HCT116 (cell line): ENCODE data around the gene IPO5. TPM values are rescaled to one million over a fixed set of nuclear protein-coding genes. Genes with fewer than 3 reads are reported as not detected.

Experiments
- ATAC-seq: fragments of 200-7000 bp; cut with Tn5 transposase; 2 replicates; pipeline ENCODE4 v1.9.1; 2020; ENCODE audit warnings: mild to moderate bottlenecking, moderate library complexity
- BruUV-seq: library from RNA; stranded (reverse); fragments of 400-500 nt; replicated peaks from 2 replicates; lab custom pipeline; 2021; lab: Mats Ljungman, UMichigan
- CTCF ChIA-PET: fragments of 300-600 bp; sonication (Branson Sonifier 250); formaldehyde crosslinking; loops from one replicate; lab custom pipeline; 2021; ENCODE audit warnings: antibody characterized with exemption; lab: Charles Lee
- POLR2A ChIA-PET: fragments of 300-600, 350-600 bp; sonication (Branson Sonifier 250); formaldehyde crosslinking; loops from one replicate; lab custom pipeline; 2021; ENCODE audit warnings: antibody characterized with exemption; lab: Charles Lee
- RAD21 ChIA-PET, 2 experiments: fragments of 300-600 bp; sonication (Branson Sonifier 250); formaldehyde crosslinking; loops; one replicate each; lab custom pipeline; 2023; ENCODE audit warnings: low total read pairs in 2 of 2; ENCODE audit not compliant: uncharacterized antibody in 2 of 2, unreplicated experiment in 2 of 2, low non-redundant PET in 1 of 2; lab: Charles Lee
- DNase-seq: peaks from one replicate; pipeline ENCODE4 v3.0.0-alpha.2; 2010; ENCODE audit warnings: low read depth, low spot score
- H2AFZ ChIP-seq: fragments of 200-600 bp; shearing (Covaris generic), sonication (generic); 2 replicates; pipeline ENCODE4 v1.6.1; 2017; ENCODE audit warnings: low read depth, mixed run types, mixed read lengths, antibody characterized with exemption, low read length; ENCODE audit not compliant: poor library complexity, severe bottlenecking
- H3K27ac ChIP-seq: 2 replicates; pipeline ENCODE4 v1.5.1; 2012; ENCODE audit warnings: low read depth, low read length
- H3K27me3 ChIP-seq: fragments of 200-600 bp; sonication (generic); 2 replicates; pipeline ENCODE4 v1.6.1; 2016; ENCODE audit warnings: mixed run types, low read length, mixed read lengths; ENCODE audit not compliant: insufficient read depth
- H3K36me3 ChIP-seq, 2 experiments: fragments of 200-500 bp in 1 of 2; fragments of 200-600 bp in 1 of 2; sonication (Bioruptor generic) in 1 of 2; sonication (generic) in 1 of 2; 2 replicates each; pipeline versions ENCODE4 v1.5.1 to v1.6.1; 2014 to 2016; ENCODE audit warnings: low read length in 2 of 2, inconsistent platforms in 1 of 2, mixed read lengths in 1 of 2, mixed run types in 1 of 2; ENCODE audit not compliant: insufficient read depth in 2 of 2, control insufficient read depth in 1 of 2
- H3K4me1 ChIP-seq, 2 experiments: fragments of 200-600 bp in 1 of 2; sonication (generic) in 1 of 2; 2 replicates each; pipeline versions ENCODE4 v1.5.1 to v1.6.1; 2012 to 2017; ENCODE audit warnings: low read length in 2 of 2, inconsistent platforms in 1 of 2, mild to moderate bottlenecking in 1 of 2, mixed read lengths in 1 of 2, mixed run types in 1 of 2, moderate library complexity in 1 of 2; ENCODE audit not compliant: insufficient read depth in 2 of 2, control insufficient read depth in 1 of 2
- H3K4me2 ChIP-seq: fragments of 200-600 bp; sonication (generic); 2 replicates; pipeline ENCODE4 v1.6.1; 2017; ENCODE audit warnings: mixed run types, low read length, mixed read lengths
- H3K4me3 ChIP-seq, 2 experiments: fragments of 200-600 bp in 1 of 2; sonication (generic) in 1 of 2; replicated peaks in 1 of 2; 2 replicates each; pipeline ENCODE4 v1.5.1; 2011 to 2016; ENCODE audit warnings: low read length in 2 of 2, control low read depth in 1 of 2, low read depth in 1 of 2, mild to moderate bottlenecking in 1 of 2, mixed read lengths in 1 of 2, mixed run types in 1 of 2
- H3K79me2 ChIP-seq: fragments of 200-600 bp; sonication (generic); 2 replicates; pipeline ENCODE4 v1.6.1; 2017; ENCODE audit warnings: mild to moderate bottlenecking, mixed run types, low read length, moderate library complexity, mixed read lengths; ENCODE audit not compliant: insufficient read depth
- H3K9ac ChIP-seq: fragments of 200-600 bp; sonication (generic); 2 replicates; pipeline ENCODE4 v1.6.1; 2016; ENCODE audit warnings: low read length, mixed read lengths
- H3K9me2 ChIP-seq: fragments of 200-600 bp; sonication (generic), shearing (Covaris generic); 2 replicates; pipeline ENCODE4 v1.6.1; 2017; ENCODE audit warnings: mixed run types, mild to moderate bottlenecking, moderate library complexity; ENCODE audit not compliant: insufficient read depth
- H3K9me3 ChIP-seq, 2 experiments: fragments of 200-500 bp in 1 of 2; fragments of 200-600 bp in 1 of 2; sonication (Bioruptor generic) in 1 of 2; sonication (generic) in 1 of 2; 2 replicates each; pipeline ENCODE4 v1.6.1; 2014 to 2017; ENCODE audit warnings: low read length in 2 of 2, mixed read lengths in 2 of 2, inconsistent platforms in 1 of 2, low read depth in 1 of 2, mild to moderate bottlenecking in 1 of 2, mixed run types in 1 of 2, moderate library complexity in 1 of 2; ENCODE audit not compliant: control insufficient read depth in 1 of 2, insufficient read depth in 1 of 2
- H4K20me1 ChIP-seq: fragments of 200-600 bp; sonication (generic), shearing (Covaris generic); 2 replicates; pipeline ENCODE4 v1.6.1; 2017; ENCODE audit warnings: mixed run types, mild to moderate bottlenecking, moderate library complexity; ENCODE audit not compliant: insufficient read depth
- CBX3 ChIP-seq: IDR thresholded peaks from 2 replicates; pipeline ENCODE4 v1.6.1; 2012; ENCODE audit warnings: low read depth
- CEBPB ChIP-seq: IDR thresholded peaks from 2 replicates; pipeline ENCODE4 v1.6.1; 2012; ENCODE audit warnings: low read depth
- EGR1 ChIP-seq: IDR thresholded peaks from 2 replicates; pipeline ENCODE4 v1.6.1; 2012; ENCODE audit warnings: low read depth
- ELF1 ChIP-seq: IDR thresholded peaks from 2 replicates; pipeline ENCODE4 v1.6.1; 2012; ENCODE audit warnings: low read depth, borderline replicate concordance
- EZH2phosphoT487 ChIP-seq: fragments of 200-600 bp; IDR thresholded peaks from 2 replicates; pipeline ENCODE4 v1.6.1; 2018; ENCODE audit warnings: antibody characterized with exemption, borderline replicate concordance
- FOSL1 ChIP-seq: IDR thresholded peaks from 2 replicates; pipeline ENCODE4 v1.6.1; 2012; ENCODE audit warnings: low read depth
- MAX ChIP-seq: IDR thresholded peaks from 2 replicates; pipeline ENCODE4 v1.6.1; 2012
- POLR2A ChIP-seq: IDR thresholded peaks from 2 replicates; pipeline ENCODE4 v1.7.0; 2011; ENCODE audit warnings: borderline replicate concordance; ENCODE audit not compliant: insufficient read depth, insufficient read length; ENCODE audit errors: extremely low read depth
- POLR2AphosphoS5 ChIP-seq: IDR thresholded peaks from 2 replicates; pipeline ENCODE4 v1.6.1; 2011; ENCODE audit warnings: mild to moderate bottlenecking, low read depth, low read length, moderate library complexity
- SIN3A ChIP-seq: IDR thresholded peaks from 2 replicates; pipeline ENCODE4 v1.6.1; 2012; ENCODE audit warnings: low read depth
- SP1 ChIP-seq: IDR thresholded peaks from 2 replicates; pipeline ENCODE4 v1.6.1; 2012; ENCODE audit warnings: low read depth
- TCF7L2 ChIP-seq: IDR thresholded peaks from 2 replicates; pipeline ENCODE4 v1.7.0; 2011; ENCODE audit warnings: borderline replicate concordance, inconsistent platforms; ENCODE audit not compliant: insufficient read depth, insufficient read length; ENCODE audit errors: extremely low read depth
- ZFX ChIP-seq: fragments of 450-650 bp; IDR thresholded peaks from 2 replicates; pipeline ENCODE4 v1.6.1; 2017
- intact Hi-C: fragments of 100-400 bp; cut with micrococcal nuclease; formaldehyde crosslinking; loops from 2 replicates; pipeline ENCODE4 v1.10.0; 2022
- total RNA-seq: library from RNA; stranded (reverse); gene quantifications from one replicate; pipeline ENCODE4 v1.2.1, GENCODE V29; 2021; ENCODE audit not compliant: unreplicated experiment
- TF ChIP-seq, protein P1 (sequence below), 3 experiments: fragments of 200-600 bp in 1 of 3; sonication (generic) in 1 of 3; IDR thresholded peaks in 2 of 3; conservative IDR thresholded peaks in 1 of 3; 2 replicates each; pipeline ENCODE4 v1.5.1; 2012 to 2017; ENCODE audit warnings: low read depth in 2 of 3, low read length in 2 of 3, antibody characterized with exemption in 1 of 3, borderline replicate concordance in 1 of 3, control low read depth in 1 of 3, mild to moderate bottlenecking in 1 of 3, mixed read lengths in 1 of 3, mixed run types in 1 of 3, moderate library complexity in 1 of 3; ENCODE audit not compliant: insufficient read depth in 1 of 3
- TF ChIP-seq, protein P2 (sequence below): IDR thresholded peaks from 2 replicates; pipeline ENCODE4 v1.6.1; 2012; ENCODE audit warnings: low read depth

The IPO5 gene
- total RNA-seq, 1 experiment from 2014 or later = 237 TPM

- Histone ChIP-seq H3K4me1 (peaks cover 0 to 3% of the 10 kb centered on the region in 2 experiments; a peak in 1 of 4 replicates), H4K20me1 (no peaks in the 10 kb centered on the region), H2AFZ (no peak overlapping the region), H3K4me3 (no peak overlapping the region), H3K9me2 (no peaks in the 10 kb centered on the region), H3K27ac (no peak overlapping the region), H3K9me3 (no peaks in the 10 kb centered on the region), H3K36me3 (no peaks in the 10 kb centered on the region), H3K9ac (no peak overlapping the region), H3K4me2 (no peak overlapping the region), H3K27me3 (no peaks in the 10 kb centered on the region), H3K79me2 (no peaks in the 10 kb centered on the region)
- POLR2A ChIA-PET = no interaction called here
- intact Hi-C loops = no loop called here
- CTCF ChIA-PET = no interaction called here
- TF ChIP-seq, protein P1, sequence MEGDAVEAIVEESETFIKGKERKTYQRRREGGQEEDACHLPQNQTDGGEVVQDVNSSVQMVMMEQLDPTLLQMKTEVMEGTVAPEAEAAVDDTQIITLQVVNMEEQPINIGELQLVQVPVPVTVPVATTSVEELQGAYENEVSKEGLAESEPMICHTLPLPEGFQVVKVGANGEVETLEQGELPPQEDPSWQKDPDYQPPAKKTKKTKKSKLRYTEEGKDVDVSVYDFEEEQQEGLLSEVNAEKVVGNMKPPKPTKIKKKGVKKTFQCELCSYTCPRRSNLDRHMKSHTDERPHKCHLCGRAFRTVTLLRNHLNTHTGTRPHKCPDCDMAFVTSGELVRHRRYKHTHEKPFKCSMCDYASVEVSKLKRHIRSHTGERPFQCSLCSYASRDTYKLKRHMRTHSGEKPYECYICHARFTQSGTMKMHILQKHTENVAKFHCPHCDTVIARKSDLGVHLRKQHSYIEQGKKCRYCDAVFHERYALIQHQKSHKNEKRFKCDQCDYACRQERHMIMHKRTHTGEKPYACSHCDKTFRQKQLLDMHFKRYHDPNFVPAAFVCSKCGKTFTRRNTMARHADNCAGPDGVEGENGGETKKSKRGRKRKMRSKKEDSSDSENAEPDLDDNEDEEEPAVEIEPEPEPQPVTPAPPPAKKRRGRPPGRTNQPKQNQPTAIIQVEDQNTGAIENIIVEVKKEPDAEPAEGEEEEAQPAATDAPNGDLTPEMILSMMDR (IDR thresholded peaks at IDR 0.05 in 2 of 3, conservative IDR thresholded peaks at IDR 0.05 in 1 of 3; ENCODE audit: borderline replicate concordance in 1 of 3, insufficient read depth in 1 of 3, low read depth in 2 of 3, low read length in 2 of 3) = no peak
- TF ChIP-seq POLR2AphosphoS5 (no peak), SIN3A (no peak), MAX (no peak), POLR2A (no peak), CEBPB (no peak), TCF7L2 (no peak), SP1 (no peak), CBX3 (no peak), EGR1 (no peak), FOSL1 (no peak), ZFX (no peak), ELF1 (no peak), EZH2phosphoT487 (no peak)
- TF ChIP-seq, protein P2, sequence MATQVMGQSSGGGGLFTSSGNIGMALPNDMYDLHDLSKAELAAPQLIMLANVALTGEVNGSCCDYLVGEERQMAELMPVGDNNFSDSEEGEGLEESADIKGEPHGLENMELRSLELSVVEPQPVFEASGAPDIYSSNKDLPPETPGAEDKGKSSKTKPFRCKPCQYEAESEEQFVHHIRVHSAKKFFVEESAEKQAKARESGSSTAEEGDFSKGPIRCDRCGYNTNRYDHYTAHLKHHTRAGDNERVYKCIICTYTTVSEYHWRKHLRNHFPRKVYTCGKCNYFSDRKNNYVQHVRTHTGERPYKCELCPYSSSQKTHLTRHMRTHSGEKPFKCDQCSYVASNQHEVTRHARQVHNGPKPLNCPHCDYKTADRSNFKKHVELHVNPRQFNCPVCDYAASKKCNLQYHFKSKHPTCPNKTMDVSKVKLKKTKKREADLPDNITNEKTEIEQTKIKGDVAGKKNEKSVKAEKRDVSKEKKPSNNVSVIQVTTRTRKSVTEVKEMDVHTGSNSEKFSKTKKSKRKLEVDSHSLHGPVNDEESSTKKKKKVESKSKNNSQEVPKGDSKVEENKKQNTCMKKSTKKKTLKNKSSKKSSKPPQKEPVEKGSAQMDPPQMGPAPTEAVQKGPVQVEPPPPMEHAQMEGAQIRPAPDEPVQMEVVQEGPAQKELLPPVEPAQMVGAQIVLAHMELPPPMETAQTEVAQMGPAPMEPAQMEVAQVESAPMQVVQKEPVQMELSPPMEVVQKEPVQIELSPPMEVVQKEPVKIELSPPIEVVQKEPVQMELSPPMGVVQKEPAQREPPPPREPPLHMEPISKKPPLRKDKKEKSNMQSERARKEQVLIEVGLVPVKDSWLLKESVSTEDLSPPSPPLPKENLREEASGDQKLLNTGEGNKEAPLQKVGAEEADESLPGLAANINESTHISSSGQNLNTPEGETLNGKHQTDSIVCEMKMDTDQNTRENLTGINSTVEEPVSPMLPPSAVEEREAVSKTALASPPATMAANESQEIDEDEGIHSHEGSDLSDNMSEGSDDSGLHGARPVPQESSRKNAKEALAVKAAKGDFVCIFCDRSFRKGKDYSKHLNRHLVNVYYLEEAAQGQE = no peak
- ATAC-seq = no peak
- DNase-seq = no peak
- BruUV-seq = no TSS peak
- RAD21 ChIA-PET = no interaction called here
These were observed 116.5 kb downstream of the IPO5 start for GRCh38 chr13:98069985-98070384.
